Hepatocyte (in vitro differentiated cells): Measurements from ENCODE around the gene PRR12.

Source experiments
- CTCF ChIP-seq: fragments of 200-600 bp; sonication (generic); IDR thresholded peaks from 2 replicates; pipeline ENCODE4 v1.5.1; 2016; ENCODE audit warnings: antibody characterized with exemption, mild to moderate bottlenecking; ENCODE audit not compliant: poor library complexity
- EZH2 ChIP-seq: fragments of 200-600 bp; sonication (generic); IDR thresholded peaks from 2 replicates; pipeline ENCODE4 v1.6.1; 2016; ENCODE audit warnings: antibody characterized with exemption, mild to moderate bottlenecking, borderline replicate concordance

DNA sequence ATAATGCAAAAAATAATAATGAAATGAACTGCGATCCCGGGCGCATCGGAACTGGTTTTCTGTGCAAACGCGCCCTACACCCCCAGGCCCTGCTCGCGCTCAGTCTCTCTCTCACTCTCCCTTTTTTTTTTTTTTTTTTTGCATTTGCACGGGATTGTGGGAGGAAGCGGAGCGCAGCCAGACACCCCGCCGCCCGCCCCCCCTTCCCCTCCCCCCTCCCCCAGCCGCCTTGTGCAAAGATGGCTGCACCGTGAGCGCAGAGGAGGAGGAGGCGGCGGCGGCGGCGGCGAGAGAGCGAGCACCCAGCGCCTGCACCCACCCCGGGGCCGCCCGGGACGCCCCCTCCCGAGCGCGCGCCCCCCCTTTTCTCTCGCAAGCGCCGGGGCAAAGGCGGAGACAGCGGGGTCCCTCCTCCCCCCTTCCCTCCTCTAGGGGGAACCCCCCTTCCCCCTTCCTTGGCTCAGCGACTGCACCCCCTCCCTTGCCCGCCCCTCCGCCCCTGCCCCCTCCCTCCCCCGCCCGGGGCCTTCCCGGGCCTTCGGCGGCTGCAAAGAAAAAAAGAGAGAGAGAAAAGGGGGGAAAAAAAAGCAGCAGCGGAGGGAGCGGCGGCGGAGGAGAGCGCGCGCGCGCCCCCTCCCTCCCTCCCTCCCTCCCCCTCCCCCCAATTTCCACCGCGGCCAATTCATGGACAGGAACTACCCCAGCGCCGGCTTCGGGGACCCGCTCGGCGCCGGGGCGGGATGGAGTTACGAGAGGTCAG is at the start of gene PRR12:
- TF ChIP-seq CTCF (no peak), EZH2 (no peak)
